Urothelium cell line (cell line): ENCODE data around the gene TMEM178A.
A peak's percentile ranks its signal among the peaks of the same experiment; 100 is the strongest.
"Not testable (repeated sequence)": the region's sequence is repeated elsewhere in the genome, so short reads cannot be mapped to it uniquely, and the experiment has no call there.

Experiments used
- DNase-seq: peaks from one replicate; pipeline ENCODE4 v3.0.0; 2011; ENCODE audit warnings: low spot score, mixed read lengths
- FAIRE-seq: peaks from 2 replicates; lab custom pipeline; 2011; peaks lifted over from hg19 to GRCh38; lab: Jason Lieb, UNC

The TMEM178A gene

GRCh38 chr2:39706945-39707344 is 41.2 kb downstream of the TMEM178A start:
- DNase-seq (no peak), FAIRE-seq (no peak)

GRCh38 chr2:39708003-39708402 is 42.3 kb downstream of the TMEM178A start:
- no peak for FAIRE-seq
- no peak for DNase-seq

- DNase-seq, result no peak
- FAIRE-seq, result no peak
Measured at GRCh38 chr2:39710807-39711206, 45.1 kb downstream of the TMEM178A start.

- DNase-seq (no peak), FAIRE-seq (no peak)
Measured at GRCh38 chr2:39712953-39713352, 47.2 kb downstream of the TMEM178A start.

DNA sequence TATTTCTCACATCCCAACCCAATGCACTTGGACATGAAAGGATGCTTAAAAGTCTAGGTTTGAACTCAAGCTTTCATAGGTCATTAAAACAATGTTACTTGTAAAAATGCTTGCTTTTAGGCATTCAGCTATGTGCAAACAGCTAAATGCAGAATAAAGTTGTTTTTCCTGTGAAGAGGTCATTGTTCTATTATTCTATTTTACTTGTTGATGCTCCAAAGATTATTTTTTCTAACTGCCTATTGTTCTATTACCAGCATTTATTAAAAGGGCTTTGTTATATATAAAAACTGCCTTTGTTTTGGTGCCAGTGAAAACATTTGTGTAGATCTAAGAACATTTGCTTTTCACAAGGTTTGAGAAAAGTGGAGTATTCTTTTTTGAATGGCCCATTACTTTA is 49.4 kb downstream of the TMEM178A start:
- DNase-seq, result no peak
- FAIRE-seq, result no peak

DNA sequence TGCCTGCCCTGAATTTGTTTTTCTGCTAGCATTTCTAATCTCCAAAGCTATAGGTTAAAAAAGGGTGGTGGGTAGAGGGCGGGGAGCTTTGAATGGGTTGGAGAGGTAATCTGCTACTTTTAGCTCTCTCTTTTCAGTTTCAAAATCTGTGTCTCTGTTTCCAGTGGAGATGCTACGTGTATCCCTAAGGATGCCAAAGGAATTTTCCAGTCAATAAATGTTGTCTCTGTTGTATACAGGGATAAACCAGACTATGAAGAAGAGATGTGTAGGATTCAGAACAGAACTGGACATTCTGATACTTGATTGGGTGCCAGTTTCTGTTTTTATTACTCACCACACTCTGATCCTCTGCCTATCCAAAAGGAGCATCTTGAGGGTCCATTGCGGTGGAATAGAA is 50.1 kb downstream of the TMEM178A start:
- FAIRE-seq, result no peak
- no peak for DNase-seq

GRCh38 chr2:39717067-39717466 is 51.4 kb downstream of the TMEM178A start:
- FAIRE-seq (no peak), DNase-seq (no peak)

- DNase-seq (no peak), FAIRE-seq (no peak)
Measured at GRCh38 chr2:39718483-39718882, 52.8 kb downstream of the TMEM178A start.

GRCh38 chr2:39719317-39719716 is 53.6 kb downstream of the TMEM178A start:
- no peak for DNase-seq

DNA sequence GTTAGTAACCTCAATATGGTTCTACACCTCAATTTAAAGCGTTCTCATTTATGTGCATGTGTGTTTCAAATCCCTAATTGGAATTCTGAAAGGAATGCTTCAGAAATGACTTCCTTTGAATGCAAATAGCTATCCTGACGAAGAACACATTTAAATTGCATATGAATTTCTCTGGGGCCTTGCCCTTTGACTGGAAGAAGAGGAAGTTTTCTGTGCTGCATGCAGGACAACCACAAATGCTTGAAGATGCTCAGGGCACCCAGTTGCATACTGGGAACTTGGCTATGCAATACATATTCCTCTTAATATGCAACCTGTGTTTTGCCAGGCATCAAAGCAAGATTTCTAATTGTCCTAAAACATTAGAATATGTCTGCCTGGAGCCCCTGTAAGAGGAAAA is 55.3 kb downstream of the TMEM178A start:
- FAIRE-seq (no peak), DNase-seq (no peak)

More at GRCh38 chr2:39719317-39719716, 53.6 kb downstream of the TMEM178A start:
- FAIRE-seq, result no peak

GRCh38 chr2:39723497-39723896 is 57.8 kb downstream of the TMEM178A start:
- FAIRE-seq, result no peak
- DNase-seq, result no peak

DNA sequence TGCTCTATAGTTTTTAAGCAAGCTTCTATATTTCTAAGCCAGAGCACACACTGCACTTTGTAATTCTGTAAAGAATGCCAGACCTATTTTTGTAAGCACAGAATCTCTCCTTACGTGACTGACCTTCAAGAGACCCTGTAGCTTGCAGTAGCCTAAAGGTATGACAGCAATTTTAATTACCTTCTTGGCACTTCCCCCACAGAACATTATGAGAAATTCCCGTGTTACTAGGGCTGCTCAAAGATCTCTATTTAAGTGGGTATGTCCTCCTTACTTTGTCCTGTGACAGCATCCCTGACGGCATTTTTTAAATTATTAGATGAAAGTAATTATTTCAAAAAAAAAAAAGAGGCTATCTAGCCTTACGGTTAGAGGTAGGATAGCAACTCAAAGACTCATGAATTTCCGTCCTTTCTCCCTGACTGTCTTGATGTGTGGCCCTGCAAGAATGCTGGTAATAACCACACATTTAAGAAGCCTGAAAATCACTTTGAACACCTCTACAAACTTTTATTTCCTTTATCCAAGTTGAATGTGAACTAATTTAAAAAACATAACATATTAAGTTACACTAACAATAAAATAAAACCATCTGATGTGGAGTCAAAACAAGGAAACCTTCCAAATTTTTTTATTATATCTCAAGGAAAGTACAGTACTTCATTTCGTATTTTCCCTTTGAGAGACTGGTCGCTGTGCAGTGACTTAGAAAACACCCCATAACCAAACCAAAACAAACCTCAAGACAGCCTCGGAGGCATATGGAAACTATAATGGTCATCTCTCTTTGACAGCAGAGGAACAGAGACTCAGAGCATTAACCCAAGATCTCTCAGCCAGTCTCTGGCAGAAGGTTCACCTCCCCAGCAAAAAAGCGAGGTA is 58.5 kb downstream of the TMEM178A start:
- no peak for DNase-seq
- no peak for FAIRE-seq

GRCh38 chr2:39724828-39725144 is 59.1 kb downstream of the TMEM178A start:
- FAIRE-seq (no peak), DNase-seq (no peak)

DNA sequence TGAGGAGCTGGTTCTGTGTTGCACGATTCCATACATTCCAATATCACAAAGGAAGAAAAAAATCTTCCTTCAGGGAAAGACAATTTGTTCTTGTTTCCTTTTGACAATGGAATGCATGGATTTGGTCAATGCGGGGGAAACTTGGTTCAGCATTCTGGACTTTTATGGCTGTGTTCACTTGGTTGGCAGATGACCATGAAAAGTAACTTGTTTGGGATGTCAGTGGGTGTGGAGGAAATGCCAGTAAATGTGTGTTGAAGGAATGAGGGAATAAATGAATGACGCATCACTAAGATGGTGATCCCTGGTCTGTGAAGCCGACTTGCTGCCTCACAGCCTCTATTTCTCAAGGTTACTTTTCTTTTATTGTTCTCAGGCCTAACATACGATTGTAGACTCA is 59.7 kb downstream of the TMEM178A start:
- FAIRE-seq (peak; percentile 13), DNase-seq (no peak)

GRCh38 chr2:39728085-39728484 is 62.4 kb downstream of the TMEM178A start:
- not testable (repeated sequence) for FAIRE-seq, DNase-seq

DNA sequence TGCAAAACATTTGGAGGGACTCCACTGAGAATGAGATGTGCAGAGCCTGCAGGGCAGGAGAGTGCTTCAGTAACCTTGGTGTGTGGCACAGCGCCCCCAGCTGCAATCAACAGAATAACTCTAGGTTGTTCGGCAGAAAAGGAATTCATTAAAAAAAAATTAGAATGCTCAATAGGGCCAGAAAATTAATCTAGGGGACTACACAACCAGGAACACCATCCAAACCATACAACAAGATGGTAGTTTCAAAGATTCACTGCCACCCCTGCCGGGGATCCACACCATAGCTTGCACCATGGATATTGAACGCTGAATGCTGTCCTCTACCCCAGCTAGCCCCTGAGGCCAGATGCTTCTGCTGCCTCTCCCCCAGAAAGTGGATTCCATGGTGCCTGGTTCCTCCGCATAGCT is 63.2 kb downstream of the TMEM178A start:
- DNase-seq (peak; percentile 64), FAIRE-seq (no peak)

GRCh38 chr2:39730276-39730675 is 64.6 kb downstream of the TMEM178A start:
- DNase-seq (no peak), FAIRE-seq (no peak)

GRCh38 chr2:39730685-39731302 is 65.1 kb downstream of the TMEM178A start:
- DNase-seq (peak; percentile 36), FAIRE-seq (no peak)

DNA sequence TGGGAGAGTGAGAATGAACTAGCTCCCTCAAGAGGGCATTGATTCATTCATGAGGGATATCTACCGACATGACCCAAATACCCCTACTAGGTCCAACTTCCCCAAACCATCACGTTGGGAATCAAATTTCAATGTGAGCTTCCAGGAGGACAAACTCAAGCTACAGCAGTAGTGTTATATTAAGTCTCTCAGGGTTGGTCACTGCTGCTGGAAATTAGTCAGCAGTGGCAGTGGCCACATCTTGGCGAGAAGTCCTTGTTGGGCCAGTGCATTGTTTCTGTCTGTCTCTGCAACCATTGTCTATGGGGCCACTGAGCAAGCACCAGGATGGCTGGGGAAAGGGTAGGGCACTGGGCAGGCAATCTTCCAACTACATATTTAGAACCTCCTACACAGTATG is 65.8 kb downstream of the TMEM178A start:
- no peak for FAIRE-seq

DNA sequence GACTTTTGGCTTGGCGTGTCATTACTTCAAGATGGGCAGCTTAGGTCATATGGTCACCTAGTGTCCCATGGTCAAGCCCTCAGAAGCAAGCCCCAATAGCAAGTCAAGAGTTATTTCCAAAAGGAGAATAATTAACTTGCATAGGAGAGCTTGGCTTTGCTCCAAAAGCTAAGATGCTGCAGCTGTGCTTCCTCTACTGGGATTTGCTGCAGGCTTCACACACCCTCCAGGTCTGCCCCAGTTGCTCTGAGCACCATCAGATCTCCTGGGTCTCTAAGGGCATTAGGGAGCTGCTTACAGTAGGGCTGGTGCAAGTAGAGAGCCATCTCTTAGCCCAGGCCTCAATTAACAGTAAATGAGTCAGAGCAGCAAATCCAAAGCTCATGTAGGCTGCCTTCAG is 66.8 kb downstream of the TMEM178A start:
- FAIRE-seq (no peak), DNase-seq (no peak)

More for the DNA sequence above, 65.8 kb downstream of the TMEM178A start:
- no peak for DNase-seq

- DNase-seq (no peak), FAIRE-seq (peak; percentile 92)
Measured at GRCh38 chr2:39733070-39733674, 67.5 kb downstream of the TMEM178A start.

- DNase-seq, result no peak
- FAIRE-seq, result no peak
Measured at GRCh38 chr2:39734445-39734844, 68.7 kb downstream of the TMEM178A start.
